Cardiac fibroblast (primary cell): ENCODE measurements around the gene SLC35F1.

Source experiments
- DNase-seq, 2 donors: peaks; one replicate each; pipeline versions ENCODE4 v3.0.0 to v3.0.0-alpha.2; 2010; ENCODE audit warnings: low read depth in 2 of 2
- H3K4me3 ChIP-seq, 2 donors: replicated peaks in 1 of 2; 1 replicate in 1 of 2; 2 replicates in 1 of 2; pipeline ENCODE4 v1.5.1; 2011; ENCODE audit warnings: low read depth in 2 of 2, low read length in 2 of 2, mild to moderate bottlenecking in 2 of 2, moderate library complexity in 1 of 2
- CTCF ChIP-seq: IDR thresholded peaks from one replicate; pipeline ENCODE4 v1.5.1; 2011; ENCODE audit warnings: low read depth, mild to moderate bottlenecking, low read length, inconsistent platforms

The SLC35F1 gene

GRCh38 chr6:118316796-118317384 is 409.8 kb downstream of the SLC35F1 start:
- TF ChIP-seq CTCF: no peak
- no peak overlapping the region for H3K4me3 ChIP-seq
- DNase-seq: no peak

GRCh38 chr6:118317581-118318563 is 410.8 kb downstream of the SLC35F1 start:
- no peak overlapping the region for H3K4me3 ChIP-seq
- DNase-seq: peak; percentile 4 to 75
- no peak for TF ChIP-seq CTCF

- DNase-seq: no peak
- H3K4me3 ChIP-seq: no peak overlapping the region
- TF ChIP-seq CTCF: no peak
These were observed 411.6 kb downstream of the SLC35F1 start for GRCh38 chr6:118318648-118319047.

- TF ChIP-seq CTCF: no peak
- no peak for DNase-seq
- no peak overlapping the region for H3K4me3 ChIP-seq
These were observed 412.4 kb downstream of the SLC35F1 start for GRCh38 chr6:118319416-118319815.

- H3K4me3 ChIP-seq: no peak overlapping the region
- TF ChIP-seq CTCF: no peak
- DNase-seq: no peak
These were observed 413.0 kb downstream of the SLC35F1 start for GRCh38 chr6:118319894-118320649.

GRCh38 chr6:118320652-118321051 is 413.6 kb downstream of the SLC35F1 start:
- DNase-seq: peak; percentile 10 to 13
- no peak for TF ChIP-seq CTCF

More at GRCh38 chr6:118320652-118321051, 413.6 kb downstream of the SLC35F1 start:
- H3K4me3 ChIP-seq: no peak overlapping the region
